GM19455 (cell line): ENCODE data around the gene FMN2.
A peak's percentile ranks its signal among the peaks of the same experiment; 100 is the strongest.
"Not testable (repeated sequence)": the region's sequence is repeated elsewhere in the genome, so short reads cannot be mapped to it uniquely, and the experiment has no call there.

Experiments used
- ATAC-seq: cut with Tn5 transposase; IDR thresholded peaks from one replicate; pipeline ENCODE4 v1.9.1; 2021; ENCODE audit not compliant: unreplicated experiment

FMN2 gene

DNA sequence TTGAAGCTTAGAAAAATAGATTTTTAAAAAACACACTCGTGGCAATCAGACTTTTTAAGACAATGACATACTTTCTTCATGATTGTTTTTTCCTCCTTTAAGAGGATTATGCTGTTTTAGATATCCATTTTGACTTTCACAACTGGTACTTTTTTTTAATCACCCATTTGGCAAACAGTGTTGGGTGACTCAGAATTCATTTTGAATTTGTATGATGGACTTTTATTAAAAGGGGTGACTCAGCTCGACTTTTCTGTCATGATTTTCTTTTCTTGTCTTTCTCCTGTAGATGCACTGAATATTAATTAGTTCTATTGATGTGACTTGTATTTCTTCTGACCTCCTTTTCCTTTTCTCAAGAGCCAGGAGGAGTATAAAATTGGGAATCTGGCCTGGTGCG lies 44.7 kb downstream of the FMN2 start:
- no peak for ATAC-seq

DNA sequence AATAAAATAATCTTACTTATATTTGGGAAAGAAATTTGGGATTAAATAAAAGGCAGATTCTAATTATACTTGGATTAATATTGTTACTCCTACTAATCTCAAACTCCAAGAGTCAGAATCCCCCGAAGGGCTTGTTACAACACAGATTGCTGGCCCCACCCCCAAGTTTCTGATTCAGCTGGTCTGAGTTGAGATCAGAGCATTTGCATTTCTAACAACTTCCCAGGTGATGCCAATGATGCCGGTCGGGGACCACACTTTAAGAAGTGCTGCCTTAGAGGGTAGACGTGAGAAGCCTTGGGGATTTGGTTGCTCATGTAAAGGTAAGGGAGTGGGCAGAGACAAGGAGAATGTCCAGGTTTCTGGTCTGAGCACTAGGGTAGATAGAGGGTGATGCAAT lies 47.2 kb downstream of the FMN2 start:
- ATAC-seq, result no peak

- no peak for ATAC-seq
These were observed 47.8 kb downstream of the FMN2 start for GRCh38 chr1:240139511-240139910.

- ATAC-seq, result no peak
These were observed 53.4 kb downstream of the FMN2 start for GRCh38 chr1:240145120-240145519.

DNA sequence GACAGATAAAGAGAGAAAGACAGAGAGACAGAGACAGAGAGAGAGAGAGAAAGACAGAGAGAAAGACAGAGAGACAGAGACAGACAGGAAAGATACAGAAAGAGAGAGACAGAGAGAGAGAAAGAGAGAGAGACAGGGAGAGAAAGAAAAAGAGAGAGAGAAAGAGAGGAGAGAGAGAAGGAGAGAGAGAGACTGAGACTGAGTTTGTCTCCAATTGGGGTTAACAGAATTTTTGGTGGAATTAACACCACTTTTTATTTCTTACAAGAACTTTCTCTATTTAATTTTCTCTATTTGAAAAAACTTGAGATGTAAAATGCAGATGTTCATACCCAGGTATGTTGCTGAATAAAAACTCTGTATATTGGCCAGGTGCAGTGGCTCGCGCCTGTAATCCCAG lies 56.6 kb downstream of the FMN2 start:
- no peak for ATAC-seq

DNA sequence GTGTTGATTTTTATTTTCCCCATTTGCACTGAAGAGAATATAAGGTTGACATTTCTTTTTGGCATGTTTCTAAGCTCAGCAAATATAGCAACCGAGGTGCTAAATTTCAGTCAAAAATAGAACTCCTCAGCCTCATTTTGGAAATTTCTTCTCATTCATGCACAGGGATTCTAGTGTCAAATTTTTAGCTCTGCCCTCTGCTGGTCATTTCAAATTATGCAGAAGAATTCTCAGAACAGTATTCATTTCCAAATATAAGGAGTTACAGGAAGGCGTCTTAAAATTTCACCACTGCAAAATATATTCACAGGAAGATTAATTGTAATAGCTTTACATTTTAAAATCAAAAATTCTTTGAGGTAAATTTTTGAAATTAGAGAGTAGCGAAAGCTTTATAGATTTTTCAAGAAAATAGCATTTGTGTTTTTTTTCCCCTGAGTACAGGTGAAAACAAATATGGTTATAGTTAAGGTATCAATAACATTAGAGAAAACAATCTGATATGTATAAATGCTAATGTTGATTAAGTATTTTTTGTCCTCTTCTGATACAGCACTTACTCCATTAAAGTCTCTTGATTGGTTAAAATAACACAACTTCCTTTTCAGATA lies 57.9 kb downstream of the FMN2 start:
- no peak for ATAC-seq

DNA sequence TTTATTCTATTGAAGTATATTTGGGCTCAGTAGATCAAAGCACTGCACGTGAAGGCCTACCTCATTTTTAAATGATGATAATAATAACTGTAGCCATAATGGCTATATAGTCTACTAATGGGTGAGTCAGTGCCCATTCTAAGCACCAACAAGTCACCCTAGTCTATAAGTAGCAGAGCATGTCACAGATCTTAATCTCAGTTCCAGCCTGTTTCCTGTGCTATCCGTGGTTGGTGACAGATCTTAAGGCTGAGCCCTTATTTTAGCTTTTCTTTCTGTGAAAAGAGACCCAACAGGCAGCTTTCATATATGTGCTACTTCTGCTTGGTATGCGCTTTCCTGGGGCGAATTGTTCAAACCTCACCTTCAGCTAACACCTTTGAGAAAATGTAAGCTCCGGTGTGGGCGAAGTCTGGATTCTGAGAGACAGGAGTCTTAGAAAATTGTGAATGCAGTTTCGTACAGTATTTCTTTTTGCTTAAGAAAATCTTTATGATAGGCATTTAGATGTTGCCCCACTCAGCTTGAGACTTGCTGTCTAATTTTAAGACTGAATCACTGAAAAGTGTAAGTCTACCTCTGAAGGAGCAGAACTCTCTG lies 59.6 kb downstream of the FMN2 start:
- no peak for ATAC-seq

DNA sequence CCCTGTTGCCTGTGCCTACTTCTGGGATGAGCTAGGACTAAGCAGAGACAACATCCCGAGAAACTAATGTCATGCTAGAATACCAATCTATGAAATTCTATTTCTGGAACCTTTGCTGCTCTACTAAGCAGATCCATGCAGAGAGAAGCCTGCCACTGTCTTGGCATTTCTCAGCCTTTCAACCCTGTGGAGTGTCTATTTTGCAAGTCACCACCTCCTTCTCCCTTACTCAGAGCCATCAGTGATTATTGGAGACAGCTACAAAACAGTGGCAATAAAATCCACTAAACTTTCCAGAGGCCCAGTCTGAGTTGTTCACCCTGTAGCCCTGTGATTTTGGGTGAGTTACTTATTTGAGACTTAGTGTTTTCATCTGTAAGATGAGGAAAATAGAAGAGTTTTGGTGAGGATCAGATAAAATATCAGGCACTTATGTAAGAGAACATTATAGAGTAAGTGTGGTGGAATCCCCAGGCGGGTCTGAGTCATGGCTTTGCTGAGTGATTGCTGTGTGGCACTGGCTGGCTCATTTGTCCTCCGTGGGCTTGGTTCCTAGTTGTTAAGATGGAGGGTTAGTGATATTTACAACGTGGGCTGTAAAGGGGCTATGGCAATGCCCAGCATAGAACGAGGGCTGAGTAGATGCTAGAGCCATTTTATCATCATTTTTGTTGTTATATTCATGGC lies 61.1 kb downstream of the FMN2 start:
- ATAC-seq, result no peak

GRCh38 chr1:240155605-240156004 lies 63.9 kb downstream of the FMN2 start:
- ATAC-seq, result no peak

DNA sequence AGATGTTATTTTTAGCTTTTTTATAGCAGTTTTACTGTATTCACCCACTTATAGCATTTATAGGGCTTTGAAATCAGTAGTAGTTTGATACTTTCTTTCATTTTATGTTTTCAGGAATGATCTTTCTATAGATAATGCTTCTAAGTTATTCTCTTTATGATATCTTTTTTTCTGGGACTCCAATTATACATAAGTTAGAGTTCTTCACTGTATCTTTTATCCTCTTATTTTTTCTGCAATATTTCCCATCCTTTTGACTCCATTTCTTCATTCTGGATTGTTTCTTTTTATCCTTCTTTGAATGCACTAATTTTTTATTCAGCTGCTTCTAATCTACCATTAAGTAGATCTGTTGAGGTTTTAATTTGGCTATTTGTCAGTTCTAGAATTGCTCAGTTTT lies 73.1 kb downstream of the FMN2 start:
- ATAC-seq, result no peak

DNA sequence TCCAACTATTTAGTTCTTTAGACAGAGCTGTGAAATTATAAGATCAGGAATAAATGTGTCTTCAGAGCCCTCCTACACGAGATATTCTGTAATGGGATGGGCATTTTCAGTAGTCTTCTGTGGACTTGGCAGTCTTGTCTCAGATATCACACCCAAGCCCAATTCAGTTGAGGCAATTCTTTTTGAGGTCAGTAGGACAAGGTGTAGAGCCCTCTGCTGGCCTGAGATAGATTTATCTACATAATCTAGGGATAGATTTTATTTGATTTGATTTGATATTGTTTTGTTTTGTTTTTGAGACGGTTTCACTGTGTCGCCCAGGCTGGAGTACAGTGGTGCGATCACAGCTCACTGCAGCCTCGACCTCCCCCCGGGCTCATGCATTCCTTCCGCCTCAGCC lies 77.5 kb downstream of the FMN2 start:
- no peak for ATAC-seq

- no peak for ATAC-seq
These were observed 78.6 kb downstream of the FMN2 start for GRCh38 chr1:240170266-240170665.

- no peak for ATAC-seq
These were observed 79.1 kb downstream of the FMN2 start for GRCh38 chr1:240170806-240171205.

- ATAC-seq, result no peak
These were observed 80.2 kb downstream of the FMN2 start for GRCh38 chr1:240171907-240172306.

DNA sequence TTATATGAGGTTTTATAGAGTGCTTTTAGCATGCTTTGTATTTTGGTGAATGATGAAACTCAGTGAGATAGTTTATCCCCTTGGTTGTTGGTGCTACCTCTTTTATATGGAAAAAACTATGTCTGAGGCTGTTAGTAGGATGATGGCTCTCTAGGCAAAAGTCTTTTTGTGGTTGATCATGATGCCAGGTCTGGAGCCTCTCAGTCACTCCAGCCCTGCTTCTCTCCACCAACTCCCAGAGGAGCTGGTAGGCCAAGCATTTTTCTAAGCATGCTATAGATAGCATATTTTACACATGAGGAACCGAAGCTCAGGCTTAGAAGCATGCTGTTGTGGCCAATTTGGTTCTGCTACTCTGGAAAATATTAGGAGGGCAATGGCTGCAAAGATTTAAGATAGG lies 82.2 kb downstream of the FMN2 start:
- no peak for ATAC-seq

- ATAC-seq, result no peak
These were observed 83.1 kb downstream of the FMN2 start for GRCh38 chr1:240174734-240175133.

- ATAC-seq, result no peak
These were observed 86.7 kb downstream of the FMN2 start for GRCh38 chr1:240178366-240178765.

DNA sequence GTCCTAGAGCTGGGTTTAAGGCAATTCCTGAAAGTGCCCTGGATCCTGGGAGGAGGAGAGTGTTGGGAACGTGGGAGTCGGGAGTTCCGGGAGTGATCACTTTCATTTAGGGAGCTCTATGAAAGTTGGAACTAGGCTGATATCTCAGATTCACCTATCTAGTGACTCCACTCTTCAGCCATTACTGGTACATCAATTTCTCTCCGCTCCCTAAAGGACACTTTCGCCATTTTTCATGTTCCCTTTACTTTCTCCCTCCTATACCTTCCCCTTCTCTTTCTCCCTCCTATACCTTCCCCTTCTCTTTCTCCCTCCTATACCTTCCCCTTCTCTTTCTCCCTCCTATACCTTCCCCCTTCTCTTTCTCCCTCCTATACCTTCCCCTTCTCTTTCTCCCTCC lies 93.0 kb downstream of the FMN2 start:
- not testable (repeated sequence) for ATAC-seq

- ATAC-seq, result no peak
These were observed 96.5 kb downstream of the FMN2 start for GRCh38 chr1:240188139-240188538.

DNA sequence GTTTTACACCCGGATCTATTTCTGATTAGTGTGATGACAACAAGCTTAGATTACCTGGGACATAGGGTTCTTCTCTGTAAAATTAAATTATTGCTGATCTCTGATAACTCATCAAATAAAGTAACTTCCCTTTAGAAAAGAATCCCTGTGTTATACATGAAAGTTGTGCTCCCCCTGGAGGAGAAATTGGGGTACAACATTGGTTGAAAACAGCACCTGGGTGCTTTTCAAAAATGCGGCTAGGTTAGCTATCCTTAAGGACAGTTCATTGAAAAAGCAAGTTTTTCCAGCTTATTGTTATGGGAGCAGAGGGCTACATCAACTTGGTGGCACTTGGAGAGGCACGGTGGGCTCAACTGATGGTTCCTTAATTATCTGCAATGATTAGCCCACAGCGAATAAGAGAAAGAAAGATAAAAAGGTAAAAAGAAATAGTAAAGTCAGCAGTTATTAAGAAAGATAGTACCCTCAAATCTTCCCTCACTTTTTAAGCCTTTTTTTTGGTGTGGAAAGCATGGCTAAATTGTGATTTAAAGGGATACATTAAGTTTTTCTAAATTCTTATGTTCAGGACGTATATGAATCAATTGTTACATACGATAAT lies 97.8 kb downstream of the FMN2 start:
- peak; percentile 78 for ATAC-seq

DNA sequence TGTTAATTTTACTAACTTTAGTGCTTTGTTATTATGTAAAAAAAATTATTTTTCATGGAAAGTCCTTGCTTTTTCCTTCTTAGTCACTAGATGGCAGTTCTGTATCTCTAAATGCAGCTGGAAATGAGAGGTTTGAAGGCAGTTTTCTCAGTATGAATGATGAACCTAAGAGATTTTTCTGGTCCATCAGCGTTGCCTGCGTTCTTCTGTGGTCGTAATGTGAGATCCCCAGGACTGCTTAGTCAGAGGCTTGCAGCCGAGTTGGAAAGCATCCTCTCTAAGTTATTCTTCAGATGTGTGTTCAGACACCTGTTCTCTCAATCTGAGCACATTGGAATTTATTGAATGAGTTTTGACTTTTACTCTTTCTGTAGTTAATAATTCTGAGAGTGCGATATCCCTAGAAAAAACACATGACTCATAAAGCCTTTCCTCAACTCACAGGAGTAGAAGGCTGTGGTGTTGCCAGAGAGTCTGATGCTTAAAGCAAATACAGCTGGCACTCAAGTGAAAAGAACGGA lies 99.3 kb downstream of the FMN2 start:
- ATAC-seq, result no peak

DNA sequence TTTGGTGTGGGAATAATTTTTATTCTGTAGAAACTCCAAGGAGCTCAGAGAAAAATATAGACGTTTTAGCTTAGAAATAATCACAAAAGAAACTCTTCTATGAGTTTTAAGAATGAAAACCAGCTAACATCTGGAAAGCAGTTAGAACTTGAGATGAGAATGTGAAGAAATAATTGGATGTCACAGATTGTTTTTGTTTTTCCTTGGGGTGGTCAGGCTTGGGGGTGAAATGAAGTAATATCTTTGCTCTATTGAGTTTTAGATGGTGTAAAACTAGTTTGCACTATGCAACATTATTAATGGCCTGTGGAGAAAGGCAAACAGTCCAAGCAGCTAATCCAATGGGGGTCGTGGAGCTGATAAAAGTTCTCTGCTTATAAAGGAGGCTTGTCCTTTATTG lies 101.2 kb downstream of the FMN2 start:
- no peak for ATAC-seq
